BJ (cell line): ENCODE results near the gene IL32. TPM values are rescaled to one million over a fixed set of nuclear protein-coding genes. Genes with fewer than 3 reads are reported as not detected.

Source experiments
- CTCF ChIA-PET: fragments of 350-600 bp; formaldehyde crosslinking; extraction: SDS; loops from one replicate; lab custom pipeline; 2021; ENCODE audit warnings: antibody characterized with exemption, inconsistent platforms; lab: Yijun Ruan, JAX
- POLR2A ChIA-PET: fragments of 300-600 bp; sonication (Branson Sonifier 250); formaldehyde crosslinking; extraction: SDS; loops from one replicate; lab custom pipeline; 2021; ENCODE audit warnings: antibody characterized with exemption; lab: Charles Lee
- DNase-seq: peaks from one replicate; pipeline ENCODE4 v3.0.0-alpha.2; 2011; ENCODE audit warnings: low read depth
- H3K27me3 ChIP-seq: 2 replicates; pipeline ENCODE4 v1.6.0; 2011; ENCODE audit warnings: low read length; ENCODE audit not compliant: control insufficient read depth, insufficient read depth
- H3K36me3 ChIP-seq: 2 replicates; pipeline ENCODE4 v1.5.1; 2011; ENCODE audit warnings: low read length; ENCODE audit not compliant: control insufficient read depth, insufficient read depth
- H3K4me3 ChIP-seq: 2 replicates; pipeline ENCODE4 v1.5.1; 2011; ENCODE audit warnings: low read depth, mild to moderate bottlenecking, control low read depth, low read length
- polyA plus RNA-seq: library from polyadenylated mRNA; depleted of rRNA; stranded (reverse); fragments of >200 nt; gene quantifications from 2 replicates; pipeline ENCODE4 v1.2.3, GENCODE V29; 2011
- TF ChIP-seq, protein P1 (sequence below): IDR thresholded peaks from 2 replicates; pipeline ENCODE4 v1.5.1; 2011; ENCODE audit warnings: low read depth, mild to moderate bottlenecking, control low read depth, inconsistent platforms, low read length, moderate library complexity; ENCODE audit not compliant: insufficient read depth

Gene IL32
- polyA plus RNA-seq, 1 experiment, result 18.1 TPM

GRCh38 chr16:3025032-3026002 lies 40.1 kb upstream of the IL32 start:
- no peak overlapping the region for H3K4me3 ChIP-seq
- no peak for DNase-seq
- CTCF ChIA-PET, result interaction anchor here (1.5 to 9.4 kb wide), 2 partner anchors 17 to 22 kb away, joined by 8 to 97 read pairs; partner anchors contain the start of gene MMP25
- TF ChIP-seq, protein P1, sequence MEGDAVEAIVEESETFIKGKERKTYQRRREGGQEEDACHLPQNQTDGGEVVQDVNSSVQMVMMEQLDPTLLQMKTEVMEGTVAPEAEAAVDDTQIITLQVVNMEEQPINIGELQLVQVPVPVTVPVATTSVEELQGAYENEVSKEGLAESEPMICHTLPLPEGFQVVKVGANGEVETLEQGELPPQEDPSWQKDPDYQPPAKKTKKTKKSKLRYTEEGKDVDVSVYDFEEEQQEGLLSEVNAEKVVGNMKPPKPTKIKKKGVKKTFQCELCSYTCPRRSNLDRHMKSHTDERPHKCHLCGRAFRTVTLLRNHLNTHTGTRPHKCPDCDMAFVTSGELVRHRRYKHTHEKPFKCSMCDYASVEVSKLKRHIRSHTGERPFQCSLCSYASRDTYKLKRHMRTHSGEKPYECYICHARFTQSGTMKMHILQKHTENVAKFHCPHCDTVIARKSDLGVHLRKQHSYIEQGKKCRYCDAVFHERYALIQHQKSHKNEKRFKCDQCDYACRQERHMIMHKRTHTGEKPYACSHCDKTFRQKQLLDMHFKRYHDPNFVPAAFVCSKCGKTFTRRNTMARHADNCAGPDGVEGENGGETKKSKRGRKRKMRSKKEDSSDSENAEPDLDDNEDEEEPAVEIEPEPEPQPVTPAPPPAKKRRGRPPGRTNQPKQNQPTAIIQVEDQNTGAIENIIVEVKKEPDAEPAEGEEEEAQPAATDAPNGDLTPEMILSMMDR, result no peak
- peaks cover 2% of the 10 kb centered on the region; the same call in 1 of the 2 replicates for H3K27me3 ChIP-seq
- H3K36me3 ChIP-seq, result peaks cover 28% of the 10 kb centered on the region
- POLR2A ChIA-PET, result interaction anchor here (0.6 to 0.7 kb wide), 2 partner anchors 811 to 990 kb away, joined by 4 to 21 read pairs; partner anchors contain the start of gene PGP

DNA sequence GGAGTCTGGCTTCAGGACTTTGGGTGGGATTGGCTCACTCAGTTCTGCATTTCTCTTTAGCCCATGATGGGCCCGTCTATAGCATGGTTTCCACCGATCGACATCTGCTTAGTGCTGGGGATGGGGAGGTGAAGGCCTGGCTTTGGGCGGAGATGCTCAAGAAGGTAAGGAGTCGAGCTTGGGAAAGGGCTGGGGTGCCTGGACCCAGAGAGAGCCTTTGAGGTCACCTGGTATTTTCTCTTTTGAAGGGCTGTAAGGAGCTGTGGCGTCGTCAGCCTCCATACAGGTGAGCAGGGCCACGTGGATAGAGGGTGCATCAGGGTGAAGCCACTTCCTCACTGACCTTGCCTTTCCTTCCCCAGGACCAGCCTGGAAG lies 39.4 kb upstream of the IL32 start:
- no peak for DNase-seq
- Histone ChIP-seq H3K4me3 (no peak overlapping the region), H3K36me3 (peaks cover 28% of the 10 kb centered on the region), H3K27me3 (peaks cover 2% of the 10 kb centered on the region; the same call in 1 of the 2 replicates)
- POLR2A ChIA-PET, result no interaction called here
- TF ChIP-seq, protein P1, result no peak
- CTCF ChIA-PET, result interaction anchor here (1.5 to 9.4 kb wide), 2 partner anchors 16 to 22 kb away, joined by 8 to 97 read pairs; partner anchors contain the start of gene MMP25

GRCh38 chr16:3026609-3027488 lies 38.6 kb upstream of the IL32 start:
- POLR2A ChIA-PET, result no interaction called here
- Histone ChIP-seq H3K27me3 (peaks cover 2% of the 10 kb centered on the region; the same call in 1 of the 2 replicates), H3K4me3 (no peak overlapping the region), H3K36me3 (peaks cover 22% of the 10 kb centered on the region)
- TF ChIP-seq, protein P1, result no peak
- CTCF ChIA-PET, result interaction anchor here (0.6 to 9.4 kb wide), 6 partner anchors 10 to 105 kb away, joined by 3 to 97 read pairs (median 8); partner anchors contain the start of genes BICDL2 and MMP25
- no peak for DNase-seq

- H3K4me3 ChIP-seq, result no peak overlapping the region
- peaks cover 5% of the 10 kb centered on the region for H3K27me3 ChIP-seq
- H3K36me3 ChIP-seq, result peaks cover 19% of the 10 kb centered on the region
- DNase-seq, result no peak
- CTCF ChIA-PET, result interaction anchor here (0.6 to 9.4 kb wide), 12 partner anchors 6 to 104 kb away, joined by 3 to 97 read pairs (median 6); partner anchors contain the start of genes BICDL2, CLDN9, HCFC1R1 and MMP25
- TF ChIP-seq, protein P1, result no peak
- POLR2A ChIA-PET, result no interaction called here
These were observed 38.0 kb upstream of the IL32 start for GRCh38 chr16:3027489-3027795.
